HG03025 (cell line): ENCODE measurements around the gene HLA-E.
A peak's percentile ranks its signal among the peaks of the same experiment; 100 is the strongest.
"Not testable (repeated sequence)": the region's sequence is repeated elsewhere in the genome, so short reads cannot be mapped to it uniquely, and the experiment has no call there.

ENCODE experiments used
- ATAC-seq: cut with Tn5 transposase; IDR thresholded peaks from one replicate; pipeline ENCODE4 v1.9.1; 2021; ENCODE audit warnings: mild to moderate bottlenecking, moderate library complexity; ENCODE audit not compliant: unreplicated experiment, low FRiP score

The HLA-E gene

DNA sequence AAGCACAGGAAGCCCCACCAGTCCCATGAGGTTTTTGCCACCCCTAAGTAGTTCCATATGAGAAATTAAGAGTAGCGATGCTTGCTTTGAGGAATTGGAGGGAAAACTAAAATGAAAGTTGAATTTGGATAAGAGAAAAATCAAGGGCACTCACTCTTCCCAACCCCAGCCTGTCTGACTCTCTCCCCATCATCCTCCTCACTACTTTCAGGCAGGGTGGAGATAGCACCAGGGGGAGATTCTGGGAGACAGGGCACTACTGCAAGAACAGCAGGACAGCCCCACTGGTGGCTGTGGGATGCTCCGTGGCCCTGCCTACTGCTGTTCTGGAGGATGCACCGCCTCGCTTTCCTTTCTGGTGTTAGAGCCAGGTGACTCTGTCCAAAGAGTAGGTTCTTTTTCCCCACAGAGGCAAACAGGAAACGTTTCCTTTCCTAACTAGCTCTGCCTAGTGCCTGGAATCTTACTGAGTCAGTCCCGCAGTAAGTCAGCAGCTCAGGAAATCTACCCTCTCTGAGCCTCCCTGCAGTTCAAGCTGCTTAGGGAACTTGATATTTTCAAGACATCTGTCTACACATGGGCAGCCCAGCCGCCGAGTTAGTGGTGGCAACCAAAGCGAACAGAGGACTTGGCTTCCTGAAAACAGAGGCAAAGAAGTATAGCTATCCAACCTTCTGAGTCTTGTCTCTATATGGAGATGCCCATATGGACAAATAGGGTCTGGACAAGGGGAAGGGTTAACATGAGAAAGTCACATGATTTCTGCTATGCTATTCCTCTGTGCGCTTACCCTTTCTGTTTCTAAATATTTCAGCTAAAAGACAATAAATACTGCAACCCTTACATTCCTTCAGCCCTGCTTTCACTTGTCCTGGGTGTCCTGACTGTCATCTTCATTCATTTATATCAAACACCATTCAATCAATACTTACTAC lies 11.4 kb downstream of the HLA-E start:
- no peak for ATAC-seq

- no peak for ATAC-seq
These were observed 18.8 kb downstream of the HLA-E start for GRCh38 chr6:30507849-30508827.

DNA sequence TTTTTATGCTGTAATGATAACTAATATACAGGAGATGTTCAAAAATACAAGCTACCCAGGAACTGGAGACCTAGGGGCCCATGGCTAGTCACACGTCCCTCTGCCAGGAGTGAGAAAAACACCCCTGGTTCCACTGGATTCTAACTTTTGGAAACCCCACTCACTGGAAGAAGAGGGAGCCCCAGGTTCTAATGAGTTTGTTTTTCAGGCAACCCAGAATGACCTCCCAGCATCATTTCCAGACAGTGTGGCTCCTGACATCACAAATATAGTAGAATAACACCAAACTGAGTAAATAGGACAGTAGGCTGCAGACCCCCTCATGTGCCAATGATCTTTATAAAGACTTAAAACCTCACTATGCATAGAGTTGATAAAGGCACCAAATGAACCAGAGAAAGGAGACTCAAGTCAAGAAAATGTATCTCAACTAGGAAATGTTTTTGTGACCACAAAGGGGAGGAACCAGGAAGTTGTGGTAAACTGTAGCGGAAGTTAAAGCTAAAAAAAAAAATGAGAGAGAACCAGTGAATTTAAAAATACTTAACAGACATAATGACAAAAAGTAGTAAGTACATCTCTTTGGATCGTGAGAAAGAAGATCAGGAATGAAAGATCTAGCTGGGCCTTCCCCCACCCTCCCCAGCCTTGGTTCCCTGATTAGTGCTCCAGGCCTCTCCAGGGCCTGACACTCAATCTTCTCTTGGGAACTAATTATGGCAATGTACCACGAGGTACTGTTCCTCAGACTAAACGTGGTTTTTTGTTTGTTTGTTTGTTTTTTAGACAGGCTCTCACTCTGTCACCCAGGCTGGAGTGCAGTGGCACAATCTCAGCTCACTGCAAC lies 19.8 kb downstream of the HLA-E start:
- peak; percentile 64 for ATAC-seq

GRCh38 chr6:30510419-30511168 lies 21.3 kb downstream of the HLA-E start:
- ATAC-seq, result no peak

GRCh38 chr6:30511169-30511546 lies 21.8 kb downstream of the HLA-E start:
- ATAC-seq, result no peak

- ATAC-seq, result no peak
These were observed 24.1 kb downstream of the HLA-E start for GRCh38 chr6:30513451-30513850.

GRCh38 chr6:30515106-30515505 lies 25.8 kb downstream of the HLA-E start:
- ATAC-seq, result no peak

DNA sequence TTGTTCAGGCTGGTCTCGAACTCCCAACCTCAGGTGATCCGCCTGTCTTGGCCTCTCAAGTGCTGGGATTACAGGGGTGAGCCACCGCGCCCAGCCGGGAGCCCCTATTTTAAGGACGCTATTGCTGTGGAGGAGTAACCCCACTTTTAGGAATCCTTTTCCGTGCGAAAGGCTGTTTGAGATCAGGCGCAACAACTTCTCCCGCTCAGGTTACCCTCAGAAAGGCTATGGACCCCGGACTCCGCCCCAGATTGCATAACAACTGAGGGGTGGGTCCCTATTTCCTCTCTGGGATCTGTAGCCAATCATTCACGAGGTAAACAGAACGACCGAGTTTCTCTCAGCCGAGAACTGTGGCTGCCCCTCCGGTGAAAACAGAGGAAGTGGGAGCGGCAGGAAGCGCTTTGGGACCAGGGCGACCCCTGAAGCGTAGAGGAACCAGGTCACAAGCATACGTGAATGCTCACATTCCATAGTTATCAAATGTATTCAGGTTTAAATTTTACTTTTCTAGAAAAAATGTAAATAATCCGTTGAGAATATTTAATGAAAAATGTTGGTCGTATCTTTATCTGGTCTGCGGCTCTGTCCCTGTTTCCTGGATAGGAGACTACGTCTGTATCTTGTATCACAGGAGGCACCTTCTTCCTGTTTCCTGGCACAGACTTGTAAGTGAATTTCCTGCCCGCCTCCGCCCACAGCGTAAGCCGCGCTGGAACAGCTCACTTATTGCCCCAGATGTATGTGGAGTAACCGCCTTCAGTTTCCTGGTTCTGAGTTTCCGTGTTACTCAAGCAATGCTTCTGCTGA lies 26.8 kb downstream of the HLA-E start:
- peak; percentile 77 for ATAC-seq

DNA sequence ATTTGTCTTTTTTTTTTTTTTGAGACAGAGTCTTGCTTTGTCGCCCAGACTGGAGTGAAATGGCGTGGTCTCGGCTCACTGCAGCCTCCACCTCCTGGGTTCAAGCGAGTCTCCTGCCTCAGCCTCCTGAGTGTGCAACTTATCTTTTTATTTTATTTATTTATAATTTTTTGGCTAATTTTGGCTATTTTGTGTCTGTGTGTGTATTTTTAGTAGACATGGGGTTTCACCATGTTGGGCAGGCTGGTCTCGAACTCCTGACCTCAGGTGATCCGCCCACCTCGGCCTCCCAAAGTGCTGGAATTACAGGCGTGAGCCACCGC lies 27.4 kb downstream of the HLA-E start:
- not testable (repeated sequence) for ATAC-seq

DNA sequence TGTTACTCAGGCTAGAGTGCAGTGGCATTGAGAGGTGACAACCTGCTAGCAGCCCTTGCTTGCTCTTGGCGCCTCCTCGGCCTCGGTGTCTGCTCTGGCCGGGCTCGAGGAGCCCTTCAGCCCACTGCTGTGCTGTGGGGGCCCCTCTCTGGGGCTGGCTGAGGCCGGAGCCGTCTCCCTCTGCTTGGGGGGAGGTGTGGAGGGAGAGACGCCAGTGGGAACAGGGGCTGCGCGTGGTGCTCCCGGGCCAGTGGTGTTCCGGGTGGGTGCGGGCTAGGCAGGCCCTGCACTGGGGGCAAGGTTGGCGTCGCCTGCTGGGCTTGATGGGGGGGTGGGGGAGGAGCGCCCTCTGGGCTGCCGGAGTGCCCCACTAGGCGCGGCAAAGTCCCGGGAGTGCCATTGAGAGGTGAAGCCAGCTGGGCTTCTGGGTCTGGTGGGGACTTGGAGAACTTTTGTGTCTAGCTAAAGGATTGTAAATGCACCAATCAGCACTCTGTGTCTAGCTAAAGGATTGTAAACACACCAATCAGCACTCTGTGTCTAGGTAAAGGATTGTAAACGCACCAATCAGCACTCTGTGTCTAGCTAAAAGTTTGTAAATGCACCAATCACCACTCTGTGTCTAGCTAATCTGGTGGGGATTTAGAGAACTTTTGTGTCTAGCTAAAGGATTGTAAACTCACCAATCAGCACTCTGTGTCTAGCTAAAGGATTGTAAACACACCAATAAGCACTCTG lies 28.6 kb downstream of the HLA-E start:
- not testable (repeated sequence) for ATAC-seq

GRCh38 chr6:30518505-30519145 lies 29.3 kb downstream of the HLA-E start:
- ATAC-seq, result not testable (repeated sequence)

DNA sequence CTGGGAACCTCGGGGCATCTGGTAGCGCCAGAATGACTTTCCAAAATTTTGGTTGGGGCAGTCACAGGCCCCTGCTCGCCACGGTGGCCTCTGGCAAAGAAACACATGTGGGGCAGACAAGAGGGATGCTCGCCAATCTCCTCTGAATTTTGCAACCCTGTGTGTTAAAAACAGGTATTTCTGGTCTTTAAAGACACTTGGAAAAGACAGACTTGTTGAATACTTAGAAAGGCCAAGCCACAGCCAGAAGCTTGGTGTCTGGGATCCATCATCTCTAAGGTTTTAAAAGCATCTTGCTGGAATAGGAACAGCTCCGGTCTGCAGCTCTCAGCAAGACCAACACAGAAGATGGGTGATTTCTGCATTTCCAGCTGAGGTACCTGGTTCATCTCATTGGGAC lies 31.2 kb downstream of the HLA-E start:
- no peak for ATAC-seq

DNA sequence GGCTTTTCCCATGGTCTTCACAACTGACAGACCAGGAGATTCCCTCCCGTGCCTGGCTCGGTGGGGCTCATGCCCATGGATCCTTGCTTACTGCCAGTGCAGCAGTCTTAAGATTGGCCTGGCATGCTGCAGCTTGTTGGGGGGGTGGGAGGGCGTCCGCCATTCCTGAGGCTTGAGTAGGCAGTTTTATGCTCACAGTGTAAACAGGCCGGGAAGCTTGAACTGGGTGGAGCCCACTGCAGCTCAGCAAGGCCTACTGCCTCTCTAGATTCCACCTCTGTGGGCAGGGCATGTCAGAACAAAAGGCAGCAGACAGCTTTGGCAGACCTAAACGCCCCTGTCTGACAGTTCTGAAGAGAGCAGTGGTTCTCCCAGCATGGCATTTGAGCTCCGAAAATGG lies 31.8 kb downstream of the HLA-E start:
- ATAC-seq, result not testable (repeated sequence)

DNA sequence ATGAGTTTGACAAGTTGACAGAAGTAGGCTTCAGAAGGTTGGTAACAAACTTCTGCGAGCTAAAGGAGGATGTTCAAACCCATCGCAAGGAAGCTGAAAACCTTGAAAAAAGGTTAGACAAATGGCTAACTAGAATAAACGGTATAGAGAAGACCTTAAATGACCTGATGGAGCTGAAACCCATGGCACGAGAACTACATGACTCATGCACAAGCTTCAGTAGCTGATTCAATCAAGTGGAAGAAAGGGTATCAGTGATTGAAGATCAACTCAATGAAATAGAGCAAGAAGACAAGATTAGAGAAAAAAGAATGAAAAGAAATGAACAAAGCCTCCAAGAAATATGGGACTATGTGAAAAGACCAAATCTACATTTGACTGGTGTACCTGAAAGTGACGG lies 32.6 kb downstream of the HLA-E start:
- ATAC-seq, result not testable (repeated sequence)

DNA sequence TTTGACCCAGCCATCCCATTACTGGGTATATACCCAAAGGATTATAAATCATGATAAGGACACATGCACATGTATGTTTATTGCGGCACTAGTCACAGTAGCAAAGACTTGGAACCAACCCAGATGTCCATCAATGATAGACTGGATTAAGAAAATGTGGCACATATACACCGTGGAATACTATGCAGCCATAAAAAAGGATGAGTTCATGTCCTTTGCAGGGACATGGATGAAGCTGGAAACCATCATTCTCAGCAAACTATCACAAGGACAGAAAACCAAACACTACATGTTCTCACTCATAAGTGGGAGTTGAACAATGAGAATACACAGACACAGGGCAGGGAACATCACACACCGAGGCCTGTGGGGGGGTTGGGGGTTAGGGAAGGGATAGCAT lies 37.1 kb downstream of the HLA-E start:
- not testable (repeated sequence) for ATAC-seq

GRCh38 chr6:30529349-30529875 lies 40.1 kb downstream of the HLA-E start:
- not testable (repeated sequence) for ATAC-seq

DNA sequence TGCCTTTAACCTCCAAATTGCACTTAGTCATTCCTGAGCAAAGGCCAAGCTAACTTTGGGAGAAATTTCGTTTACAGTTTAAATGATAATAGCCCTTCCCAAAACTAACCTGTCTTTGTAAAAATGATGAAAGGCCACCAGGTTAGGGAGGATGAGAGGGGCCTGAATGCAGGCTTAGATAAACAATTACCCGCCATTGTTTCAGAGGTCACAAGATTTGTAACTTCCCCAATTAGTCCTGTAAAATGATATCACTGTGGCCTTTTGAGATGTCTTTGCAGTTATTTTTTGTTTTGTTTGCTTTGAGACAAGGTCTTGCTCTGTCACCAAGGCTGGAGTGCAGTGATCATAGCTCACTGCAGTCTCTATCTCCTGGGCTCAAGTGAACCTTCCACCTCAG lies 40.7 kb downstream of the HLA-E start:
- ATAC-seq, result no peak
